ENCODE measurements around the gene SEC61B. TPM values are rescaled to one million over a fixed set of nuclear protein-coding genes. Genes with fewer than 3 reads are reported as not detected.

Gene SEC61B
- total RNA-seq, 4 donors from 2014 or later, result 66.5 to 134 (median 84.9) TPM

GRCh38 chr9:99251157-99251556, 29.1 kb downstream of the SEC61B start:
- H3K9me3 ChIP-seq, result no peaks in the 10 kb centered on the region
- no peak overlapping the region for H3K4me3 ChIP-seq
- H3K27ac ChIP-seq, result no peak overlapping the region
- WGBS, result 88% methylated on average over 4 of the region's 4 CpGs
- H3K36me3 ChIP-seq, result no peaks in the 10 kb centered on the region
- no peak for DNase-seq (ENCODE audit: low spot score in 2 of 2)
- TF ChIP-seq EP300 (IDR thresholded peaks at IDR 0.05), result no peak
- TF ChIP-seq CTCF (IDR thresholded peaks at IDR 0.05), result no peak
- no peak for TF ChIP-seq POLR2A (IDR thresholded peaks at IDR 0.05)
- TF ChIP-seq POLR2AphosphoS5 (IDR thresholded peaks at IDR 0.05), result no peak
- H3K4me1 ChIP-seq, result no peaks in the 10 kb centered on the region
- no peaks in the 10 kb centered on the region for H3K27me3 ChIP-seq

DNA sequence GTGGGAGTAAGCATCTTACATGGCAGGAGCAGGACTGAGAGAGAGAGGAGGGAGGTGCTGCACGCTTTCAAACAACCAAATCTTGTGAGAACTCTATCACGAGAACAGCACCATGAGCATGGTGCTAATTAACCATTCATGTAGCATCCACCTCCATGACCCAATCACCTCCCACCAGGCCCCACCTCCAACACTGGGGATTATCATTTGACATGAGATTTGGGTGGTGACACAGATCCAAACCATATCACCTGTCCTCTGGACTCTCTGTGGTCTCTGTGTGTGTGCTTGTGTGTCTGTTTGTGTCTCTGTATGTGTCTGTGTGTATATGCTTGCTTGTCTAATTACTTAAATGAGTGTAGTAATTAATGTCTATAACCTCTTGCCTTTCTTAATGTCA, 31.1 kb downstream of the SEC61B start:
- H3K27me3 ChIP-seq, result no peaks in the 10 kb centered on the region
- no peak overlapping the region for H3K4me3 ChIP-seq
- H3K36me3 ChIP-seq, result no peaks in the 10 kb centered on the region
- no peak overlapping the region for H3K27ac ChIP-seq
- 96% methylated on average over 2 of the region's 2 CpGs for WGBS
- TF ChIP-seq EP300 (IDR thresholded peaks at IDR 0.05) (no peak), POLR2A (IDR thresholded peaks at IDR 0.05) (no peak), CTCF (IDR thresholded peaks at IDR 0.05) (no peak), POLR2AphosphoS5 (IDR thresholded peaks at IDR 0.05) (no peak)
- H3K4me1 ChIP-seq, result no peaks in the 10 kb centered on the region
- no peaks in the 10 kb centered on the region for H3K9me3 ChIP-seq
- DNase-seq (ENCODE audit: low spot score in 2 of 2), result no peak

GRCh38 chr9:99253772-99254431, 31.8 kb downstream of the SEC61B start:
- H3K4me3 ChIP-seq, result no peak overlapping the region
- no peaks in the 10 kb centered on the region for H3K4me1 ChIP-seq
- 39% methylated on average over 7 of the region's 15 CpGs for WGBS
- TF ChIP-seq CTCF (IDR thresholded peaks at IDR 0.05), result no peak
- no peak for TF ChIP-seq POLR2A (IDR thresholded peaks at IDR 0.05)
- no peak for TF ChIP-seq EP300 (IDR thresholded peaks at IDR 0.05)
- TF ChIP-seq POLR2AphosphoS5 (IDR thresholded peaks at IDR 0.05), result no peak
- no peaks in the 10 kb centered on the region for H3K36me3 ChIP-seq
- H3K27me3 ChIP-seq, result no peaks in the 10 kb centered on the region
- no peak for DNase-seq (ENCODE audit: low spot score in 2 of 2)
- H3K9me3 ChIP-seq, result no peaks in the 10 kb centered on the region
- H3K27ac ChIP-seq, result no peak overlapping the region

- Histone ChIP-seq H3K4me3 (no peak overlapping the region), H3K27me3 (no peaks in the 10 kb centered on the region), H3K36me3 (no peaks in the 10 kb centered on the region), H3K27ac (no peak overlapping the region), H3K9me3 (no peaks in the 10 kb centered on the region), H3K4me1 (peaks cover 10% of the 10 kb centered on the region)
- TF ChIP-seq POLR2A (IDR thresholded peaks at IDR 0.05) (no peak), CTCF (IDR thresholded peaks at IDR 0.05) (no peak), EP300 (IDR thresholded peaks at IDR 0.05) (no peak), POLR2AphosphoS5 (IDR thresholded peaks at IDR 0.05) (no peak)
- no peak for DNase-seq (ENCODE audit: low spot score in 2 of 2)
- WGBS, result 56% methylated on average over 1 of the region's 1 CpG
Measured at GRCh38 chr9:99255651-99256050, 33.6 kb downstream of the SEC61B start.

- H3K9me3 ChIP-seq, result no peaks in the 10 kb centered on the region
- peaks cover 10% of the 10 kb centered on the region for H3K4me1 ChIP-seq
- WGBS, result 89% methylated on average over 6 of the region's 8 CpGs
- H3K4me3 ChIP-seq, result no peak overlapping the region
- no peaks in the 10 kb centered on the region for H3K36me3 ChIP-seq
- no peak for DNase-seq (ENCODE audit: low spot score in 2 of 2)
- H3K27me3 ChIP-seq, result no peaks in the 10 kb centered on the region
- TF ChIP-seq POLR2A (IDR thresholded peaks at IDR 0.05) (no peak), POLR2AphosphoS5 (IDR thresholded peaks at IDR 0.05) (no peak), EP300 (IDR thresholded peaks at IDR 0.05) (no peak), CTCF (IDR thresholded peaks at IDR 0.05) (no peak)
- H3K27ac ChIP-seq, result no peak overlapping the region
Measured at GRCh38 chr9:99257723-99258389, 35.8 kb downstream of the SEC61B start.
